G401.6 (cell line): ENCODE data around the gene ESPNL.

Experiments used
- FAIRE-seq: peaks from 2 replicates; lab custom pipeline; 2012; peaks lifted over from hg19 to GRCh38; lab: Jason Lieb, UNC

ESPNL gene

DNA sequence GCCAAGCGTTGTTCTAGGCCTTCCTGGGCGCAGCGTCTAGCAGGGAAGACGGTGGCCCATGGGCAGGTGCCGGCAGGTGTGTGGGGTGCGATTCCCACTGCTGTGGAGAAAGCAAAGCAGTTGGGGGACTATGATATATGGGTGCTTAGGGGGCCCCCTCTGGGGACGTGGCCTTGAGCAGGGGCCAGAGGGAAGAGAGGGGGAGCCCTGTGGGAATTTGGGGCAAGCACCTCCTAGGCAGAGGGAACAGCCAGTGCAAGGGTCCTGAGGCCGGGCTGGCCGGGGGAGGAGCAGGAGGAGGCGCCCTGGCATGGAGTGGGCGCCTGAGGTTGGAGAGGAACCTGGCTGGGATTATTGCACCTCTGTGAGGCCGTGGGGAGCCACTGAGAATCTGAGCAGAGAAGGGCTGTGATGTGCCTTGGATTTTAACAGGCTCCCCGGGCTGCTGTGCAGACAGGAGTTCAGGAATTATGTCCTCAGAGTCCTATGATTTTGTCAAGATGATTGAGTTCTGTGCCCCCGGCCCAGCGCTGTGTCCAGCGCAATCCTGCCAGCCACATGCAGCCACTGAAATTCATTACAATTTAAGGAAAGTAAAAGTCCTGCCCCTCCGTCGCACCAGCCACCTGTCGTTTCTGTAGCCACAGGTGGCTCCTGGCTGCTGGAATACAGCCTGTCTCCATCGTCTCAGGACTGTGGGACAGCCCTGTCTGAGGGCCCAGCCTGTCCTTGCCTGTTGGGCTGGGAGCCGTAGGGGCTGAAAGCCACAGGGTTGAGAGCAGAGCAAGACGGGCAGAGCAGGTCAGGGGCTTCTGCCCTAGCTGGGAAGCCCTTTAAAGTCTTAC lies 29.2 kb downstream of the ESPNL start:
- no peak for FAIRE-seq

DNA sequence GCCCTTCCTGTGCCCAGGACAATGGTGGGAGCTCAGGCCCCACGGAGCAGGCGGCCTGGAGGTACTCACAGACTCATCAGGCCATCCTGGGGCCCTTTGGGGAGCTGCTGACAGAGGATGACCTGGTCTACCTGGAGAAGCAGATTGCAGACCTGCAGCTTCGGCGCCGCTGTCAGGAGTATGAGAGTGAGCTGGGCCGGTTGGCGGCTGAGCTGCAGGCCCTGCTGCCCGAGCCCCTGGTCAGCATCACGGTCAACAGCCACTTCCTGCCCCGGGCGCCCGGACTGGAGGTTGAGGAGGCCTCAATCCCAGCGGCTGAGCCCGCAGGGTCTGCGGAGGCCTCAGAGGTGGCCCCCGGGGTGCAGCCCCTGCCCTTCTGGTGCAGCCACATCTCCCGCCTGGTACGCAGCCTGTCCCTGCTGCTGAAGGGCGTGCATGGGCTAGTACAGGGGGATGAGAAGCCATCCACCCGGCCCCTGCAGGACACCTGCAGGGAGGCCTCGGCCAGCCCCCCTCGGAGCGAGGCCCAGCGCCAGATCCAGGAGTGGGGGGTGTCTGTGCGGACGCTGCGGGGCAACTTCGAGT lies 30.1 kb downstream of the ESPNL start:
- no peak for FAIRE-seq

DNA sequence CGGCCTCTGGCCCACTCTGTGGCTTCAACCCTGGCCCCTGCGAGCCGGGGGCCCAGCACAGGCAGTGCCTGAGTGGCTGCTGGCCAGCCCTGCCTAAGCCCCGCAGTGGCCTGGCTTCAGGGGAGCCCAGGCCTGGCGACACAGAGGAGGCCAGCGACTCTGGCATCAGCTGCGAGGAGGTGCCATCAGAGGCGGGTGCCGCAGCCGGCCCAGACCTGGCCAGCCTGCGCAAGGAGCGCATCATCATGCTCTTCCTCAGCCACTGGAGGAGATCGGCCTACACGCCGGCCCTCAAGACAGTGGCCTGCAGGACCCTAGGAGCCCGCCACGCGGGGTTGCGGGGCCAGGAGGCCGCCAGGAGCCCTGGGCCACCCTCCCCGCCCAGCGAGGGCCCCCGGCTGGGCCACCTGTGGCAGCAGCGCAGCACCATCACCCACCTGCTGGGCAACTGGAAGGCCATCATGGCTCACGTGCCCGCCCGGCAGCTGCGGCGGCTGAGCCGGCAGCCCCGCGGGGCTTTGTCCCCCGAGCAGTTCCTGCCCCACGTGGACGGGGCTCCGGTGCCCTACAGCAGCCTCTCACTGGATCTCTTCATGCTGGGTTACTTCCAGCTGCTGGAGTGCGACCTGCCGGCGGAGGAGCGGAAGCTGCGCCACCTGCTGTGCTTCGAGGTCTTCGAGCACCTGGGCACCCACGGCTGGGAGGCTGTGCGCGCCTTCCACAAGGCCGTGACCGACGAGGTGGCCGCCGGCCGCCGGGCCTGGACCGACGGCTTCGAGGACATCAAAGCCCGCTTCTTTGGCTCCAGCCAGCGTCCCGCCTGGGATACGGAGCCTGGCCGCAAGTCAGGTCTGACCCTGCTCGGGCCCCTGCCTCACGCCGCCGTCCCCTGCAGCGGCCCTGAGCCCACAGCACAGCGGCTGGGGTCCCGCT lies 30.8 kb downstream of the ESPNL start:
- no peak for FAIRE-seq

DNA sequence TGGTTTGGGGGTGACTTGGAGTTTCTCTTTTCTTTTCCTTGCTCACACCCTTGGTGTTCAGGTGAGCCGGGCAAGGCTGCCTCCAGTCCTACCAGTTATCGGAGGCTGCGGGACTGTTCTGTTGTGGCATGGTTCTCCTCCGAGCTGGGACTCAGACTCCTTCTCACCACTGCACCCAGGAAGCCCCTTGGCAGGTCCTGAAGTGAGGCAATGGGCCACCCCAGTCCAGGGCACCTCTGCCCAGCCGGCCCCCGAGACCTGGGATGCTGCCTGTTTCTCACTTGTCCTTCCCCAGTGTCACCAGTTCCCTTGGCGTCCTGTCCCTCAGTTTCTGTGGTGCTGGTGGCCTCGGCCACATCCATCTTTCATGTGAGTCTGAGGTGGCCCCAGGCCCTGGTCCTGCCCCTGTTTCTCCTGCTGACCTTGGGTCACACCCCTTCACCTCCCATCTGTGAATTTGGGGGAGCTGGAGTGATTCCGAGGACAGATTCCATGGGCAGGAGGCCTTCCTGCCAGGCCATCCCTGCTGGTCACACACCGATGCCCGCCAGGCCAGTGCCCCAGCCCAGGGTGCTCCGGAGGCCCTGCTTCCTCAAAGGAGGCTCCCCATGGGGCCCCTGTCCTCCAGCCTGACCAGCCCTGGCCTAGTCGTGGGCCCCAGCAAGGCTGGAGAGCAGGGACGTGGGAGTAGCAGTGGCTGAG lies 31.8 kb downstream of the ESPNL start:
- FAIRE-seq = no peak

DNA sequence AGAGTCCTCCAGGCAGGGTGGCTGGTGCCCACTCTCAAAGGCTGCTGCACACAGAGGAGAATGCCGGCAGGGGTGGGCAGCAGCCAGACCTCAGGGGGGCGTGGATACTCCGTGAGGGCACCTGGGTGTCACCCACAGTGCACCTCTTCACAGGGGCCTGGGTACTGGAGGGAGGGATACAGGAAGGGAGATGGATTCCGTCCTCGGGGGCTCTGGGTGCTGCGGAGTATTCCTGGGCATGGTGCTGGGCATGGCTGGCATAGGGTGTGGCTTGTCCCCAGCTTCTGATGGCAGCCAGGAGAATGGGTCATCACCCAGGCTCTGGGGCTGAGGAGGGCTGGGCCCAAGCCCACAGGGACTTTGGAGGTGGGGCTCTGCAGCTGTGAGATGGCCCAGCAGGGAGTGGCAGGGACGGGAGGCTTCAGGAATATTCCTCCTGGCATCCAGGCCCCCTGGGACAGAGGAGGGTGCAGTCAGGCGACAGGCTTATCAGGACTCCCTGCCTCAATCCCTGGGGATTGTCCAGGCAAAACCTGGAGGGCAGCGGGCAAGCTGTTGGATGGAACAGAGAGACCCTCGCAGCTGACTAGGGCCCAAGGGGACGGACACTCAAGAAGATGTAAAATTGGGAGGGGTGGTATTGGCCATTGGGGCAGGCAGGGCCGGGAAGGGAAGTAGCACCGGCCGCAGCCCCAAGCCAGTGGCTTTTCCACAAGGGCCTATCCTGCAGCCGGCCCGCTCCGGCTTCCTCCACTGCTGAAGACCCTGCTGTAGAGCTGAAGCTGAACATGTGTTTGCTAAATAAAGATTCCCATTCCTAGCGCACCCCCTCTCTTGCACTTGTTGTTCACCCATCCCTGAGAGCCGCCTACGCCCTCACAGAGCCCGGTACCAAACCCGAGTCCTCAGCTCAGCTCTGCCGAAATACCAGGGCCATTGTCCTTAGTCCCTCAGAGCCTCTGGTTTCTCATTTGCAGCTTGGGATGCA lies 32.6 kb downstream of the ESPNL start:
- no peak for FAIRE-seq

DNA sequence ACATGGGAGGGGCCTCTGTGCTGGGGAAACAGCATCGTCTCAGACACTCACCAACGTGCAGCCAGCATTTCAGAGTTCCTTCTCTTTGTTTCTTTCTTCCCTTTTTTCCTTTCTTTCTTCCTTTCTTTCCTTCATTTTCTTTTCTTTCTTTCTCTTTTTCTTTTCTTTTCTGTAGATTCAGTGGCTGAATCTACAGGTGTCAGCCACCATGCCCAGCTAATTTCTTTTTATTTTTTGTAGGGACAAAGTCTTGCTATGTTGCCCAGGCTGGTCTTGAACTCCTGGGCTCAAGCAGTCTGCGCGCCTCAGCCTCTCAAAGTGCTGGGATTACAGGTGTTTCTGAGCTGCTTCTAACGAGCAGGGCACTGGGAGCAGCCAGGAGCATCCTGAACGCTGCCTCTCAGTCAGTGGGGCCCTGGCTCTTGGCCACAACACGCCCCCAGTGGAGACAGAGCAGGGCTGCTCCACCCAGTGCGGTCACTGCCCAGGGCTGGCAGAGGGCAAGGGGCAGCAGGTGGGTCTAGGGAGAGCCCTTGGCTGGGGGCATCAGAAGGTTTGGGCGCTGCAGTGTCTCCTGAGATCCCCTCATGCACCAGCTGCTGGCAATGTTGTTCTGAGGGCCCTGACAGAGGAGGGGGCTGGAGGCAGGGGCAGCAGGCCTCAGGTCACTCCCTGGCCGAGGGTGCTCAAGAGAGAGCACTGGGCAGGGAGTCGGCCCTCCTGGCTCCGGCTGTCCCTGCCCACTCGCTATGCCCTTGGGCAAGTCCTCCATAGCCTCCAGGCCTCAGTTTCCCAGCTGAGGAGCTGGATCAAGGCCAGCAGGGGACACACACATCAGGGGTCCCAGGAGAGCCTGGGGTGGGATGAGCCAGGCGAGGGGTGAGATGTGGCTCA lies 33.6 kb downstream of the ESPNL start:
- FAIRE-seq = no peak

DNA sequence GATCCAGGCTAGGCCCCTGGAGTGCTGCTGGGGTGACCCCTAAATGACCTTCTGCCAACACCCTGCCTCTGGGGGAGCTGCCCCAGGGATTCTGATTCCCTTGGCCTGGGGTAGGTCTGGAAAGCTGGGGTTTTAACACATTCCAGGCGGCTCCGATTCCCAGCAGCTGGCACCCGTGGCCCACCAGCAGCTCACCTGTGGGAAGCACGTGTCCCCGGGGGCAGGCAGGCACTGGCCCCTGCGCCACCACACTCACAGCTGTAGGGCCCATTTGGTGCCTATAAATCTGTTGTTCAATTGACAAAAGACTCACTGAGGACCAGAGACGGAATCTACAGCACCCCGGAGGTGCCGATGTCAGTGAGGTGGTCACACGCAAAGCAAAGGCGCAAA lies 34.2 kb downstream of the ESPNL start:
- no peak for FAIRE-seq

DNA sequence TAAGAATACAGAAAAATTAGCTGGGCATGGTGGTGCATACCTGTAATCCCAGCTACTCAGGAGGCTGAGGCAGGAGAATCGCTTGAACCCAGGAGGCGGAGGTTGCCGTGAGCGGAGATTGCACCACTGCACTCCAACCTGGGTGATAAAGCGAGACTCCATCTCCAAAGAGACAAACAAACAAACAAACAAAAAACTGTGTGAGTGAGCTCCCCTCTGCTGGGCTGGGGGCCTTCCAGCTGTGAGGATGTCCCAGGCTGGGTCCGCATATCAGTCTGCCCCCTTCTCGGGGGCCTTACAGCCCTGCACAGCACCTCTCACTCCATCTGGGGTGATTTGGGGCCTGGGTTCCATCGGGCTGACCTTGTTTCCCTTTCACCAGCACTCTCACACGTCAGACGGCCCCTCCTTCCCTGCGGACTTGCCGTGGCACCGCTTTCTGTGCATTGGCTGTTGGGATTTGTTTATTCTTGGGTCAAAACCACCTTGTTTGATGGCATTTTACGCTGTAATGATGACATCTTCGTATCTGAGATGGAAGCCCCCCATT lies 35.5 kb downstream of the ESPNL start:
- FAIRE-seq = no peak

DNA sequence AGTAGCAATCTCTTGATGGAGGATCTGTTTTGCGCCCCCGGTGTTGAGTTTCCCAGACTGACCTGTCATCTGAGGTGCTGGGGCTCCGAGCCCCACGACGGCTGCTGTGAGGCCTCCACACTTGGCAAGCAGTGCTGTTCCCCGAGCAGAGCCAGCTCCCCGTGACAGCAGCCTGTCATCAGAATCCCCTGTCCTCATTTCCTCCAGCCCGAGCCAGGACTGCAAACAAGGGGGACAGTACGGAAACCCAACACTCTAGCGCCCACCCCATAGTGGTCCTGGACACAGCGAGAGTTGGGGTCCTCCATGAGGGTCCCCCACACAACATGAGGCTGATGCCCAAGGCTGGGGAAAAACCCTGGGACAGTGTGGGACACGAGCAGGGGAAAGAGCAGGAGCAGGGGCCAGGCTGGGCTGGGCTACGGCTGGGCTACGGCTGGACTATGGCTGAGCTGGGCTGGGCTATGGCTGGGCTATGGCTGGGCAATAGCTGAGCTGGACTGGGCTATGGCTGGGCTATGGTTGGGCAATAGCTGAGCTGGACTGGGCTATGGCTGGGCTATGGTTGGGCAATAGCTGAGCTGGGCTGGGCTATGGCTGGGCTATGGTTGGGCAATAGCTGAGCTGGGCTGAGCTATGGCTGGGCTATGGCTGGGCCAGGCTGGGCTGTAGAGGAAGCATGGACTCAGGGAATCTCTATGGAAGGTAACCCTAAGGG lies 36.8 kb downstream of the ESPNL start:
- FAIRE-seq = no peak

DNA sequence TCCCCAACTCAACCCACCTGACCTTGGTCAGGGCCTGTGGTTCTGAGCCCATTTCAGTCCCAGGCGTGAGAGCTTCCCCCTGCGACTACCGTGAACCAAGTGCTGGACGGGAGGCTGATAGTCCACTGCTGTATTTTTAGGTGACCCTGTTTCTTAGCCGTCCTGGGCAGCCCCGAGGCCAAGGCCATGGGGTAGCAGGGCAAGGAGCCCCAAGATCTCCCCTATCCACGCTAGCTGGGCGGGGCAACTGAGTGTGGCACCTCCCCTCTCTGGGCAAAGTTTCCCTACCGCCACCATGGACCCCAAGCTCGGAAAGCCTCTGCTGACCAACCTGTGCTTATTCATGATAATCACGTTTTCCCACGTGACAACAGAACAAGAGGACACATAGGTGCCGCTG lies 37.7 kb downstream of the ESPNL start:
- no peak for FAIRE-seq

DNA sequence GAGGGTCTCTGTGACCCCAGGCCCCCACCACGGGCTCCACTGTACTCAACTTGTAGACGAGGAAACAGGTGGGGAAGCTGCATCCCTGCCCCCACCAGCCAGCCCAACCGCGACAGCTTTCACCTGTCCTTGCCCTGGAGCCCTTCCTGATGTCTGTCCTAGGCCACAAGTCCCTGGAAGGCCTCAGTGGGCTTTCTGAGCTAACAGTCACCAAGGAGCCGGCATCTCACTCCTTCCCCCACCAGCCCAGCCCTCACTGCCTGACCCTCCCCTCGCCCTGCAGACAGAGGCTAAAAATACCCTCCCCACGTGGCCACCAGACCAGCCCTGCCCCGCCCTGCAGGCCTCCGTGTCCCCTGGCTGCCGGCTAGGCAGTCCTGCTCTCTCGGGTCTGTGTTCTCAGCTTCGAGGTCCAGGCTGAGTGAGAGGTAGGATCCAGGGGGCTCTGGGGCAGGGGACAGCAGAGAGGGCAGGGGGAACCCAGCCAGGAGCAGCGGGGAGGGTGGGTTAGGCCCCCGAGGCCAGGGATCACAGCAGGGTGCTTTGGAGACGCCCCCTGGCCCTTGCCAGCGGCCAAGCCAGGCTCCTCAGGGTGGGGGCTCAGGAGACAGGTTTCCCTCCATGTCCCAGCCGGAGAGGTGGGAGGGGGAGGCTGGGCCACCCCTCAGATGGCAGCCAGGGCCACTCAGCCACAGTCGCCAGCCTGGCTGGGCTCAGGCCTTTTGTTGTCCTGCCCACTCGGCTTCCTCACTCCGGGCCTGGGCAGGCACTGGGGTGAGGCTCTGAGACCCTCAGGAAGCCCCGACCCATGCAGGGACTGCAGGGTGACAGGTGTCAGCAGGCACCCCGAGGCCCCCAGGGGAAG lies 38.4 kb downstream of the ESPNL start, which contains the start of gene KLHL30:
Gene KLHL30, plus strand, starts transcription at position 338 of the 865 bp plus-strand sequence. CDS start 2,087 bp downstream, outside the sequence.
- FAIRE-seq = no peak

DNA sequence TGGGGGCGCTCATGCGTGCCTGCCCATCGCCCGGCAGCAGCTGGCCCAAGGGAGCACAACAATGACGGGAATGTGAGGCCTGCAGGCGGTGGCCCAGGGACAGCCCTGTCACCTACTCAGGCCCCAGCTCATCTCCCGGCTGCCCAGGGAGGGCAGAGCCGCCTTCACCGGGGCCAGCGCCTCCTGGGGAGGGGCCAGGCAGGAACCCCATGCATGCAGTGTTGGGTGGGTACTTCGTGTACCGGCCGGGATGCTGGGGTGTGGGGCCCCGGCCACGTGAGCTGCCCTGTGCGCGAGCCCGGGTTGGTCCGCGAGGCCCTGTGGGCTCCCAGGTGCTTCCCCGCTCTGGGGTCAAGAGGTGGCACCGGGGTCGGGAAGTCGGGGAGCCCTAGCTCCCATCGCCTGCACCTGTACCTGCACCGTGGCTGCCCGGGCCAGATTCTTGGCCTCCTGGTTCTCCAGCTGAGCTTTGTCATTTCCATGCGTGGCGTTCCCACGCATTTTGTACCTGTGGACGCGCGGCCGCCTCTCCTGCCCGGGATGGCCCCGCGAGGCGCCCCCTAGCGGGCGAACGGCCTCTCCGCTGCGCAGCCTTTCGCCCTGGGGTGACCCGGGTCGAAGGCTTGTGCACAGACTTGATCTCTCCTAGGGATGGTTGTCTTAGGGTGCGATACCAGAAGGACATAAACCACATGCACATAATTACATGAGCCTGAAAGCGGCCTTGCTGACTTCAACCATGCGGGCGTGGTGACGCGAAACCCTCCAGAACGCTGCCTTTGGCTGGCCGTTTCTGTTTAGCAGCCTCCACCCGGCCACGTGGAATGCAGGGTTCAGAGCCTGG lies 39.3 kb downstream of the ESPNL start:
- no peak for FAIRE-seq

DNA sequence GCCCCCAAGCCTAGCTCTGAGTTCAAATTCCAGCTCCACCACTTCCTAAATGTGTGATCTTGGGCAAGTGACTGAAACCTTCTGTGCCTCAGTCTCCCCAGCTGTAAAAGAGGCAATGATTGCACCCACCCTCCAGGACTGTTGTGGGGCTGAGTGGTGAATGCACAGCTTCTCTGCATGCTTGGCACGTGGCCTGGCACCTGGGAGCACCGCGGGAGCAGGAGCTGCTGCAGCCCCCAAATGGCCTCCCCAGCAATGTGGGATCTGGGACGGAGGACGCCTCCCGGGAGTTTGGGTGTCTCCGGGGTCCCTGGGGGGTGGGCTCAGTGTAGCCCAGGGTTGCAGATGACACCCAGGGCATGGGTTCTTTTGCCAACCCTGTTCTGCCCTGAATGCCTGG lies 39.9 kb downstream of the ESPNL start:
- FAIRE-seq = no peak

DNA sequence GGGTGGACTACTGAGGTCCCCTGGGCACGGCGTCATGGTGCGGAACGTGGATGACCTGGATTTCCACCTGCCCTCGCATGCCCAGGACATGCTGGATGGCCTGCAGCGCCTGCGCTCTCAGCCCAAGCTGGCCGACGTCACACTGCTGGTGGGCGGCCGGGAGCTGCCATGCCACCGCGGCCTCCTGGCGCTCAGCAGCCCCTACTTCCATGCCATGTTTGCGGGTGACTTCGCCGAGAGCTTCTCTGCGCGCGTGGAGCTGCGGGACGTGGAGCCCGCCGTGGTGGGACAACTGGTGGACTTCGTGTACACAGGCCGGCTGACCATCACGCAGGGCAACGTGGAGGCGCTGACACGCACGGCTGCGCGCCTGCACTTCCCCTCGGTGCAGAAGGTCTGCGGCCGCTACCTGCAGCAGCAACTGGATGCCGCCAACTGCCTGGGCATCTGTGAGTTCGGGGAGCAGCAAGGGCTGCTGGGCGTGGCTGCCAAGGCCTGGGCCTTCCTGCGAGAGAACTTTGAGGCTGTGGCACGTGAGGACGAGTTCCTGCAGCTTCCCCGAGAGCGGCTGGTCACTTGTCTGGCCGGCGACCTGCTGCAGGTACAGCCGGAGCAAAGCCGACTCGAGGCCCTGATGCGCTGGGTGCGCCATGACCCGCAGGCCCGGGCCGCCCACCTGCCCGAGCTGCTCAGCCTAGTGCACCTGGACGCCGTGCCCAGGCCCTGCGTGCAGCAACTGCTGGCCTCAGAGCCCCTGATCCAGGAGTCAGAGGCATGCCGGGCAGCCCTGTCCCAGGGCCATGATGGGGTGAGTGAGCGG lies 40.8 kb downstream of the ESPNL start:
- FAIRE-seq = no peak

DNA sequence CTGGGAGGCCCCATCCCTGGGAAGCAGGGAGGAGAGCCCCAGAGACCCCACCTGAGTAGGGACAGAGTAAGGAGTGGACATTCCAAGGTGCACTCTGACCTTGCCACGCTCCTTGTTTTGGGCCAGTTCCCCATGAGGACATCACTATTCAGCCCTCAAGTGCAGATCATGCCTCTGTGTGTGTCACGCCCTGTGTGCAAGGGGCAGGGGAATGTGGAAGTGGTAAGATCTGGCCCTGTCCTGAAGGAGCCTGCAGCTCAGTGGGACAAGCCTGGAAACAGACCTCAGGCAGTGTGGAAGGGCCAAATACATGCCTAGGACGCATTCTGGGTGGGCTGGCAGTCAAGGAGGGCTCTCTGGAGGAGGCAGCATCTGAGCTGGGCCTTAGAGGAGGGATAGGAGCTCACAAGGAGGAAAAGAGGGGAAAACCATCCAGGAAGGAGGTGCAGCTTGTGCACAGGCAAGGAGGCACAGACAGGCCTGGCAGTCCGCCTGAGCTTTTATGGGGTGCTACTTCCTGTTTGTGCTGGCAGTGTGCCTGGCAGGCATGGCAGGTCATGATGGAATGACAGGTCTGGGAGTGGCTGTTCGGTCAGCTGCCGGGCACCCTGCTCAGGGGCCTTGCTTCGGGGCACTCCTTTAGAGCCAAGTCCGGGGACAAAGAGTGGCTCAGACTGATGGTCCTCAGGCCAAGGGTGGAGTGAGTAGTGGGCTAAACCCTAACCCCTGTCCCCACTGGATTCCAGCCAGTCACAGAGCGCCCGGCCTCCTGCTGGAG lies 41.6 kb downstream of the ESPNL start:
- FAIRE-seq = no peak
